ENCODE results near the gene KRT3. TPM values are rescaled to one million over a fixed set of nuclear protein-coding genes. Genes with fewer than 3 reads are reported as not detected.

Gene KRT3
- total and polyA plus RNA-seq, 8 donors, result 0.53 TPM; not detected in 7

- H3K27me3 ChIP-seq, result peaks cover 0 to 60% (median 5%) of the 10 kb centered on the region in 3 donors
- 75 to 83% (median 79%) methylated on average over 8 of the region's 8 CpGs for WGBS, 5 donors
- TF ChIP-seq POLR2AphosphoS5 (IDR thresholded peaks at IDR 0.05) (no peak), POLR2A (IDR thresholded peaks at IDR 0.05) (no peak), EP300 (IDR thresholded peaks at IDR 0.05) (no peak)
- TF ChIP-seq, protein P1, sequence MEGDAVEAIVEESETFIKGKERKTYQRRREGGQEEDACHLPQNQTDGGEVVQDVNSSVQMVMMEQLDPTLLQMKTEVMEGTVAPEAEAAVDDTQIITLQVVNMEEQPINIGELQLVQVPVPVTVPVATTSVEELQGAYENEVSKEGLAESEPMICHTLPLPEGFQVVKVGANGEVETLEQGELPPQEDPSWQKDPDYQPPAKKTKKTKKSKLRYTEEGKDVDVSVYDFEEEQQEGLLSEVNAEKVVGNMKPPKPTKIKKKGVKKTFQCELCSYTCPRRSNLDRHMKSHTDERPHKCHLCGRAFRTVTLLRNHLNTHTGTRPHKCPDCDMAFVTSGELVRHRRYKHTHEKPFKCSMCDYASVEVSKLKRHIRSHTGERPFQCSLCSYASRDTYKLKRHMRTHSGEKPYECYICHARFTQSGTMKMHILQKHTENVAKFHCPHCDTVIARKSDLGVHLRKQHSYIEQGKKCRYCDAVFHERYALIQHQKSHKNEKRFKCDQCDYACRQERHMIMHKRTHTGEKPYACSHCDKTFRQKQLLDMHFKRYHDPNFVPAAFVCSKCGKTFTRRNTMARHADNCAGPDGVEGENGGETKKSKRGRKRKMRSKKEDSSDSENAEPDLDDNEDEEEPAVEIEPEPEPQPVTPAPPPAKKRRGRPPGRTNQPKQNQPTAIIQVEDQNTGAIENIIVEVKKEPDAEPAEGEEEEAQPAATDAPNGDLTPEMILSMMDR (IDR thresholded peaks at IDR 0.05), result no peak
- peaks cover 8 to 20% (median 18%) of the 10 kb centered on the region in 4 donors for H3K9me3 ChIP-seq
- H3K27ac ChIP-seq, result no peak overlapping the region
- no peak for DNase-seq
- no peaks in the 10 kb centered on the region for H3K4me1 ChIP-seq
- intact Hi-C loops (cut with DNase I; ENCODE audit: low total_unique reads), result no loop called here
- H3K36me3 ChIP-seq, result no peaks in the 10 kb centered on the region
- no peak overlapping the region for H3K4me3 ChIP-seq
Observed at GRCh38 chr12:52756281-52756960, 39.5 kb downstream of the KRT3 start.

- no peak for TF ChIP-seq POLR2AphosphoS5 (IDR thresholded peaks at IDR 0.05)
- no peak for TF ChIP-seq EP300 (IDR thresholded peaks at IDR 0.05)
- TF ChIP-seq, protein P1 (IDR thresholded peaks at IDR 0.05), result no peak
- no peak for TF ChIP-seq POLR2A (IDR thresholded peaks at IDR 0.05)
- no peaks in the 10 kb centered on the region for H3K36me3 ChIP-seq
- H3K9me3 ChIP-seq, result peaks cover 5 to 11% (median 9%) of the 10 kb centered on the region in 4 donors
- intact Hi-C loops (cut with DNase I; ENCODE audit: low total_unique reads), result no loop called here
- no peaks in the 10 kb centered on the region for H3K4me1 ChIP-seq
- 79 to 84% (median 82%) methylated on average over 3 of the region's 3 CpGs for WGBS, 5 donors
- H3K27me3 ChIP-seq, result peaks cover 0 to 60% (median 5%) of the 10 kb centered on the region in 3 donors
- H3K4me3 ChIP-seq, result no peak overlapping the region
- H3K27ac ChIP-seq, result no peak overlapping the region
- no peak for DNase-seq
Observed at GRCh38 chr12:52755533-52755932, 40.4 kb downstream of the KRT3 start.

DNA sequence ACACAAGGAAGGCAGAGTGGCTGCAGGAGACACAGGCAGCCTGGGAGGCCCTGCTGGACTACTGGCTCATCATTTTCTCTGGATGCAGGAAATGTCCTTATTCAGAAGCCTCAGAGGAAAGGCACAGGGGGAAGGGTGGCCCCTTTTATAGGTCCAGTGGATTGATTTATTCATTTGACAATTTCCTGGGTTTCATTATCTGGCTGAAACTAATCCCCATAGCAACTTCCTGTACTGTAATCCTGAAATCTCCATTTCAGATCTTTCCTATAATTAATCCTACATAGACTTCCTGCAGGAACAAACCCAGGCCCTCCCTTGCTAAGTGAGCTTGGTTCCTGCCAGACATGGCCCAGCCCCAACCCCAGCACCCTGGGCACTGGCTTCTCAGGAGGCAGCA is 41.8 kb downstream of the KRT3 start:
- TF ChIP-seq, protein P1 (IDR thresholded peaks at IDR 0.05), result no peak
- TF ChIP-seq EP300 (IDR thresholded peaks at IDR 0.05) (no peak), POLR2AphosphoS5 (IDR thresholded peaks at IDR 0.05) (no peak), POLR2A (IDR thresholded peaks at IDR 0.05) (no peak)
- no peaks in the 10 kb centered on the region for H3K36me3 ChIP-seq
- H3K4me3 ChIP-seq, result no peak overlapping the region
- no peak overlapping the region for H3K27ac ChIP-seq
- DNase-seq, result no peak
- H3K9me3 ChIP-seq, result no peaks in the 10 kb centered on the region
- H3K27me3 ChIP-seq, result peaks cover 0 to 60% (median 5%) of the 10 kb centered on the region in 3 donors
- H3K4me1 ChIP-seq, result no peaks in the 10 kb centered on the region
- intact Hi-C loops (cut with DNase I; ENCODE audit: low total_unique reads), result no loop called here

DNA sequence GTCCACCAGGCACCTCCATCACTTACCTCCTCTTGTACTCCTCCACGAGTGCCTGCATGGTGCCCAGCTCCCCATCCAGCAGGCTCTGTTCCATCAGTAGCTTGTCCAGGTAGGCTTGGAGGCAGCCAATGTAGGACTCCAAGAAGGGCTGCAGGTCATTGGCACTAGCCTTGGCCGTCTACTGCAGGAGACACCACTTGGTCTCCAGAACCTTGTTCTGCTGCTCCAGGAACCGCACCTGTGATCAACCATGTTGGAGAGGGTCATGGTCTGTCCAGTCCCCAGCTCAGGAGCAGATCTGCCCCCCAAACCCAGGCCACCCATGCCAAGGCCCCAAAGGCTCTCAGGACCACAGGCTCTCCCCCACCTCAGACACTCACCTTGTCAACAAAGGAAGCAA is 42.6 kb downstream of the KRT3 start:
- TF ChIP-seq, protein P1 (IDR thresholded peaks at IDR 0.05), result no peak
- no peak for TF ChIP-seq EP300 (IDR thresholded peaks at IDR 0.05)
- no peak for TF ChIP-seq POLR2AphosphoS5 (IDR thresholded peaks at IDR 0.05)
- no peak for TF ChIP-seq POLR2A (IDR thresholded peaks at IDR 0.05)
- Histone ChIP-seq H3K36me3 (no peaks in the 10 kb centered on the region), H3K27ac (no peak overlapping the region), H3K4me1 (no peaks in the 10 kb centered on the region), H3K9me3 (no peaks in the 10 kb centered on the region), H3K4me3 (no peak overlapping the region), H3K27me3 (peaks cover 0 to 57% (median 5%) of the 10 kb centered on the region in 3 donors)
- DNase-seq, result no peak
- intact Hi-C loops (cut with DNase I; ENCODE audit: low total_unique reads), result no loop called here
- WGBS, 5 donors, result 80 to 84% (median 80%) methylated on average over 1 to 3 of the region's 3 CpGs

Measured in stomach (tissue), 9 donors.